Activated CD4-positive, alpha-beta T cell treated with anti-CD3 and anti-CD28 coated beads, Interleukin-10, Interleukin-2, amounts not matched to agents 100 ng/mL and 50 ng/mL, durations not matched to agents 16 hours and 8 hours (primary cell): ENCODE data around the gene CMIP.

Experiments used
- DNase-seq: peaks from one replicate; pipeline ENCODE4 v3.0.0-alpha.2; 2020

CMIP gene

DNA sequence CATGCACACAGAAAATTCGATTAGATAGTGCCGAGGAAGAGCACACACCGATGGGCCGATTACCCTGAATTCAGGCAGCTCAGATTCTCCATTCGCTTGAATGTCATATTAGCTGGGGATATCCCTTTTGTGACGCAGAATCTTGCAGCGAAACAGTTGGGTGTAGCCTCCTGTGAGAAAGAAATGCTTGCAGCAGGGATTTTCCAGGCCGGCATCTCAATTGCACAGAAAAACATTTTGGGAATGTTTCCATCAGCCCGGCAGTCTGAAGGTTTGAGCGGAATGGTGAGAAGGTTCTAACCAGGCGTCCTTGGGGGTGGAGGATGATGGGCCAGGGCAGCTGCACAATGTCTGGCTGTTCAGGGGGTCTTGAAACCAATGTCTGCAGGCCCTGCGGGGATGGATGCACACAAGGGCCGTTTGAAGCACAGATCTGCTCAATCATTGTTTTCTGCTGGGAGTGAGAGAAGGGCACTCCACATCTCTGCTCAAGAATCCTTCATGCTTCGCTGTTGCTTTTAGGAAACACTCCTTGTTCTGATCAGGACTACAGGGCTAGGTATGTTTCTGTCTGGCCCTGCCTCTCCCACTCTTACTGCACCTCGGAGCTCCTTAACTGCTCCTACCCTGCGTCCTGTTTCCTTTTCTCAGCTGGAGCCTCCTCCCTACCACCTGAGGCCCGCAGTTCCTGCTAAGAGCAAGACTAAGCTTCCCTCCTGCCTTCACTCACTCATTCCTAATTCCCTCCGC is 94.6 kb downstream of the CMIP start:
- DNase-seq: no peak

DNA sequence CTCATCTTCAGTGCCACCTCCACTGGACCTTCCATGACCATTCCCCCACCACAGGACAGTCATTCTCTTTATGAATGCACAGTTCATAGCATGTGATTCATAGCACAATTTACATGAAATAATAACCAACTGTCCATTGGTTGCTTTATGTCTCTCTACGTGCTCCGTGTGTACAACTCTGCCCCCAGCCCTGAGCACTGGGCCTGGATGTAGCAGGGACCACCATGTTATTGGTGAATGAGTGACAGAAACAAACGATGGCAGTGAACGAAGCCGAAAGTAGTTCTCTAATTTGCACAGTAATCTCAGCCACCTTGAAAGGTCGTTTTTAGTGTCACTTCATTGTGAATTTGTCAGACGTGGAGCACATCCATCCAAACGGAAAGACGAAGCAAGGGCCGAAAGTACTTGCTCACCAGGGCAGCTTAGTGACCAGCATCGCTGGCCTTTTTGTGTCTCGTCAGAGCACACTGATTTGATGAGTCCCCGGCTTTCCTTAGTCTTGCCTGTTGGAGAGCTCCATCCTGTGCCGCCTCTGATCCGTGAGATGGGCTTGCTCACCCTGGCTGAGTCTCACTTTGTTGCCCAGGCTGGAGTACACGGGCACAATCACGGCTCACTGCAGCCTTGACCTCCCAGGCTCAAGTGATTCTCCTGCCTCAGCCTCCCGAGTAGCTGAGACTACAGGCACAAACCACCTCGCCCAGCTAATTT is 95.3 kb downstream of the CMIP start:
- no peak for DNase-seq

DNA sequence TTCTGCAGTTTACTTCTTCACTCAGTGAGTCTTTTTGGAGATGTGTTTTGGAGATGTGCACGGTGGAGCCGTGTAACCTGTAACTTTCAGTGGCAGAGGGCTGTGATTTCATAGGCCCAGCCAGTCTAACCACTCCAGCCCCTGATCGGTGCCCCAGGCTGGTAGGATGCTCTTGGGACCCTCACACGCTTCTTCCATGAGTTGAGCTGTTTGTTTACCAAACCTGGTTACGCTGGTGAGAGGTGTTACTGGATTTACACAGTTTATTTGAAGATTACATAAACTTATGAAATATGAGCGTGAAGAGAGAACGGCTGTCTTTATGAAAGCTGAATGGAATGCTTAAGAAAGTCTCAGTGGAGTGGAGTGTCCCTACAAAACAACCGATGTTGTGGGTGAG is 96.7 kb downstream of the CMIP start:
- no peak for DNase-seq

DNA sequence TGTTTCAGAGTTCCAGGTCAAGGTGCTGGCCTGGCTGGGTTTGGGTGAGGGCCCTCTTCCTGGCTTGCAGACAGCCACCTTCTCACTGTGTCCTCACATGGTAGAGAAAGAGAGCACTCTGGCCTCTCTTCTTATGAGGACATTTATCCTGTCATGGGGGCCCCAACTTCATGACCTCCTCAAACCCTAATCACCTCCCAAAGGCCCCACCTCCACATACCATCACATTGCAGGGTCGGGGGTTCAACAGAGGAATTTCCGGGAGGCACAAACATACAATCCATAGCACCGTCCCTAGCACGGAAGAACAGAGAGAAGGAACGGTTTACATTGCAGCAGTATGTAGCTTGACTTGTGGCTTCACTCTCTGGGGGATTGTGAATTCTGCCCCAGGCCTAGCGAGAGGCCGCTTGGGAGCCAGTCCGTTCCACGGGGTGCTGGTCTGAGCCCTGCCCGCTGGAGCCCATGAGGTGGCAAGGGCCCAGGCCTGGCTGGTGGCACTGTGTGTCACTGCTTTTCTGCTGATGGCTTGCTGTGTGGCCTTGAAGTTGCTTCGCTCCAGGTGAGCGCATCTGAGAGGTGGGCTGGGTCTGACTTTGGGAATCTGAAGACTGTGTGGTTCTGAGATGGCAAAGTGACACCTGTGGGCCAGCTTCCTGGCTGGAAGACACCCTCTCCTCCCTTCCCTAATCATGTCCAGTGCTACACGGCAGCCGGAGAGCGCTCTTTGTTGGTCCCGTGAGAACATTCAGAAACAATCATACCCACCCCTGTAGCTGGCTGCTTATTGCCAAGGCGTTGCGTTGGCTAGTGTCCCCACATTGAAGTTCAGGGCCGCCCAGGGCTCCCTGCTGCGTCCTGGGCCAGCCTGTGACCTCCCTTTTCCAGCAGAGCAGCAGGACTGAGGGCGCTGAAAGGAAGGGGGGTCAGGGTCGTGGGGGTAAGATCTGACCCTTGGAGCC is 98.3 kb downstream of the CMIP start:
- no peak for DNase-seq

DNA sequence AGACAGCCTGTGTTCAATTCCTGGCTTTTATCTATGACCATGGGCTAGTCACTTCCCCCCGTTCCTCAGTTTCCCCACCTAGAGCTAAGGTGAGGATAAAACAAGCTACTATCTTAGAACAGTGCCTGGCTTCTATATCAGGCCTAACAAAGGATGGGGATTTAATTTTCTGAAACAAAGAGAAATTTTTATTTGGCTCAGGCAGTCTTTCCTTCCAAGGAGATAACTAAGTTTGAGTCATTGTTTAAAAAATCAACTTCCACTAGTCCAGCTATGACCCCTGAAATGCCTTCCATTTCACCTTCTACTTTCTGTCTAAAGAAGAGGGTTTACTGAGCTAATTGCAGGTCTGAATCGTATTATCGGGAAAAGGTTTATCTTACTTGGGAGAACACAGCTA is 99.0 kb downstream of the CMIP start:
- no peak for DNase-seq

DNA sequence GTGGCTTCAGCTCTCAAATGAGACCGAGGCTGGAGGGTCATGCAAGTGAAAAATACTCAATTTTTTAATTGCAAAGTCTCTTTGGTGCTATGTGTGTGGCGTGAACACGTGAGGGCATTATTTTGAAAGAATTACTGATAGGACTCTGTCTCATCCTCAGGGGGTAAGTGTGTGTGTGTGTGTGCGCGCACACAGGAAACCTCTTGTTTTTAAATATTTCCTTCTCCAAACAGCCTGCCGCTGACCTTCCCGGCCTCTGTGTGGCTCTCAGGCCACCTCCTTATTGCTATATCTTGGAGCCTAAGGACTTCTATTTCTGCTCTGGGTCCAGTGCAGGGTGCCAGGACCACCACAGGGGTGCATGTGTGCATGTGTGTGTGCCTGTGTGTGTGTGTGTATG is 99.7 kb downstream of the CMIP start:
- DNase-seq: no peak

DNA sequence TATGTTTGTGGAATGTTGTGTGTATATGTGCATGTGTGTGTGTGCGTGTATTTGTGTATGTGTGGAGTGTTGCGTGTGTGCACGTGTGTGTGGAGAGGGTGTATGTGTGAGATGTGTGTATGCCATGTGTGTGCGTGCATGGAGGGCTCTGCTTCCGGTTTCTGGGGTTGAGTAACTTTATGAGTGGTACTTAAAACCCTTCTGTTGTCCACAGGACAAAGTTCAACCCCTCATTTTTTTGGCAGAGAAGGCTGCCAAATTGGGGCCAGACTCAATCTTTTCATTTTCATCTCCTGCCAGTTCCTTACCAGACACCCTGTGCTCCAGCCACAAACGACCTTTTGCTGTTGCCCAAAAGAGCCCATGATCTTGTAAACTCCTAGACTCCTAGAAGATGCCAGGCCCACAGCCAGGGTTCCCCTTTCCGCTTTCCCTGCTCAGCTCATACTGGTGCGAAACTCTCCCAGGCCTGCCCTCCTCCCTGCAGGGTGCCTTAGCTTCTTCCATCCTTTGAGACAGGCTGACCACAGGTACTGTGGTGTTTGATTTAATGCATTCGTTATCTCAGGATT is 100.2 kb downstream of the CMIP start:
- no peak for DNase-seq

DNA sequence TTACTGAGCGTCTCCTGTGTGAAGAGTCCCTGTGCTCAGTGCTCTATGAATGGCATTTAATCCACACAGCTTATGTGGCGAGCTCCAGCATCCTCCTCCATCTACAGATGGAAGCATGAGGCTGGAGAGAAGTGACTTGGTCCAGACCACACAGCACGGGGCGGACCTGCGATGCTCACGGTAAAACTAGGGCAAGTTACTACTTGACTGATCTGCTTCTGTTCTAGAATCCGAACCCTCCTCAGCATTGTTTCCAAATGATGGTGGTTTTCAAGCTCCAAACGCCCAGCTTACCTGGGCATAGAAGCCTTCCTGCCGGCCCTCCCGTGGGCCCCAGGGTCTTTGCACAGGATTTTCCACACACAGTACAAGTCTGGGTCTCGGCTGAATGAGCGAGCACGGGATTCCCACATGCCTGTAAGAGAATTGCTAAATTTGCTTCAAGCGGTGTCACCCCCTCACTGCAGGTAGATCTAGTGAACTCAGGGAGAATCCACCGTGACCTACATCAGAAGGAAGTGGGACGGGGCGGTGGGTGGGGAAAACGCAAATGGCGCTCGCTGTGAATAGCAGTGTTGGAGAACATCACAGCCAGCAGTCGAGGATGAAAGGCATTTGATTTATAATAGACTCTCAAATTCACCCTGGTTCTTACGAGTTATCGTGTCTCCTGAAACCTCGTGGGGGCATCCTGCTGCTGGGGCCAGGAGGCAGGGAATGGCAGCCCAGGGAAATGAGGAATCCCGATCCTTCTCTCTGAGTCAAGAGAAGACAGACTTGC is 101.1 kb downstream of the CMIP start:
- no peak for DNase-seq

DNA sequence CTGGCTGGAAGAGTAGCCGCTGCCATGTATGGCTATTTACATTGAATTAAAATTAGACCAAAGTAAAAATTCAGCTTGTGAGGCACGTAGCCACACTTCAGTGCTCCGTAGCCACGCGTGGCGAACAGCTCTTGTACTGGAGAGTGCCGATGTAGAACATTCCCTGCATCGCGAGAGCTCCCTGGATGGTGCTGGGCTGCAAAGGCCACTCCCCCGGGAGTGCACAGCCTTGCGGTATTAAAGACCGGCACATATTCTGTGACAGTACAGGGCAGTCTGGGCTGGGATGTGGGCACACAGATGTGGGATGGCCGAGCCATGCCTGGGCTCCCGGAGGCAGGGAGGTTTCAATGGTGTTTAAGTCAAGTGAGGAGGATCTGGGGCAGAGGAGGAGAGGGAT is 102.2 kb downstream of the CMIP start:
- DNase-seq: no peak

DNA sequence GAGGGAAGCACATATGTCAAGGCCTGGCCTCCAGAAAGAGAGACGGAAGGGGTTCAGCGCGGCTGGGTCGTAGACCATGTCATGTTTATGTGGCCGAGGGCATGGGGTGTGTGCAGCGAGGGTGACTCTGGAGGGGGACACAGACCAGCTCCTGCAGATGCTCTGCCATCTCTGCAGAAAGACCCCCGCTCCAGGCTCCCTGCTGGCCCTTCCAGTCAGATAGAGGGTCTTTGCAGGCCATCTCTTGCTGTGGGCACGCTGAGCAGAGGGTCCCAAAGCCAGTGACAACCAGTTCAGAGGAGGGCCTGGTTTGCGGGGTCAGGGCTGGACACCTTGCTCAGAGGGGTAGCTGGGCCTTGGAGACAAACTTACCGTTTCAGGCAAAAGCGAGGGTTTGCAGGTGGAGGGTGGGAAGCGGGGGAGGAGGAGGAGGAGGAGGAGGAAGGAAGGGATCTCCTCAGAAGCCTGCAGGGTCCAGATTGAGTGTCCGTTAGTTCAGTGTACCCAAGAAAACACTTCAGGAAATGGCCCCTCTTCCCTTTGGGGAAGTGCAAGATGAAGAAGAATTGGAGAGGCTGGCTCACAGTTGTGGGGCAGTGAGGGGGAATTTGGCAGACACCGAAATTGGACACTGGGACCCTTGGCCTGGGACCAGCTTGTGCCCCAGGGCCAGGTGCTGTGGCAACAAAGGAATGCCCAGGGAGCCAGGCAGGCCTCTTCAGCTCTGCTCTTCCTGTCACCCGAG is 102.8 kb downstream of the CMIP start:
- DNase-seq: no peak

DNA sequence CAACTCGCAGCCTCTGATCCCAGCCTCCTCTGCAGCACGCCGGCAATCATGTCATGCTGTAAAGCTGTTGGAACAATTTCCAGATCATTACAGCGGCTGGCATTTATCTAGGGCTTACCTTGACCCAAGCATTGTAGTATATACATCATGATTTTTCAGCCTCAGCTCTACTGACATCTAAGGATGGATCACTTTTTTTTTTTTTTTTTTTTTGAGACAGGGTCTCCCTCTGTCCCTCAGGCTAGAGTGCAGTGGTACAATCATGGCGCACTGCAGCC is 103.3 kb downstream of the CMIP start:
- no peak for DNase-seq

DNA sequence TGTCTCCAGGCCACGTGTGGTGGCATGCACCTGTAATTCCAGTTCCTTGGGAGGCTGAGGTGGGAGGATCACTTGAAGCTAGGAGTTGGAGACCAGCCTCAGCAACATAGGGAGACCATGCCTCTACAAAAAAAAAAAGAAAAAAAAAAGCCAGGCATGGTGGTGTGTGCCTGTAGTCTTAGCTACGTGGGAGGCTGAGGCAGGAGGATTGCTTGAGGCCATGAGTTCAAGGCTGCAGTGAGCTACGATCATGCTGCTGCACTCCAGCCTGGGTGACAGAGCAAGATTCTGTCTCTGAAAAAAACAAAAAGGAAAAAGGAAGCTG is 103.9 kb downstream of the CMIP start:
- DNase-seq: no peak

DNA sequence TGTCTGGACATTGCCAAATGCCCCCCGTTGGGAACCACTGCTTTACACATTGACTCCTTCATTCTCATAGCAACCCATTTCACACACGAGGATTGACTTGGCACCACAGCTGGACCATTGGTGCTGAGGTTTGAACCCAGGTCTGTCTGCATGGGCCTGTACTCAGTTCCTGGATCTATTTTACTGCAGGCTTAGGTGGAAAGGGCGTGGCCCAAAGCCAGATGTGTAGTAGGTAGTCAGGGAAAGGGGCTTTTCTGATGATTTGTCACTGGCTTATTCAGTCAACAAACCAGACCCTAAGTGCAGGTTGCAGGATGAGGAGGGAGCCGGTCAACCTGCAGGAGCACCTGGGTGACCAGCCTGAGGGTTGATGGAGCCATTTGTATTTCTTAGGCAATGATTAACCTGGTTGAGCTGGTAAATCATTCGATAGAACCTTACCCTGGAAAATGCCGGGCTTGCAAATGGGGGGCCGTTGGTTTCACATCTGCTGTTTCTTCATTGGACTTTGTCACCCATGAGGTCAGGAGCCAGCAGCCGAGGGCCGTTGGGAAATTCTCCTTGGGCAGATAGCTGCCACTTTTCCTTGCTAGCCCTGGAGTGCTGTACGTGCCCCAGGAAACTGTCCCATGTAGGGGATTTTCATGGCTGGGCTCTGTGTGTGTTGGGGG is 104.4 kb downstream of the CMIP start:
- no peak for DNase-seq

DNA sequence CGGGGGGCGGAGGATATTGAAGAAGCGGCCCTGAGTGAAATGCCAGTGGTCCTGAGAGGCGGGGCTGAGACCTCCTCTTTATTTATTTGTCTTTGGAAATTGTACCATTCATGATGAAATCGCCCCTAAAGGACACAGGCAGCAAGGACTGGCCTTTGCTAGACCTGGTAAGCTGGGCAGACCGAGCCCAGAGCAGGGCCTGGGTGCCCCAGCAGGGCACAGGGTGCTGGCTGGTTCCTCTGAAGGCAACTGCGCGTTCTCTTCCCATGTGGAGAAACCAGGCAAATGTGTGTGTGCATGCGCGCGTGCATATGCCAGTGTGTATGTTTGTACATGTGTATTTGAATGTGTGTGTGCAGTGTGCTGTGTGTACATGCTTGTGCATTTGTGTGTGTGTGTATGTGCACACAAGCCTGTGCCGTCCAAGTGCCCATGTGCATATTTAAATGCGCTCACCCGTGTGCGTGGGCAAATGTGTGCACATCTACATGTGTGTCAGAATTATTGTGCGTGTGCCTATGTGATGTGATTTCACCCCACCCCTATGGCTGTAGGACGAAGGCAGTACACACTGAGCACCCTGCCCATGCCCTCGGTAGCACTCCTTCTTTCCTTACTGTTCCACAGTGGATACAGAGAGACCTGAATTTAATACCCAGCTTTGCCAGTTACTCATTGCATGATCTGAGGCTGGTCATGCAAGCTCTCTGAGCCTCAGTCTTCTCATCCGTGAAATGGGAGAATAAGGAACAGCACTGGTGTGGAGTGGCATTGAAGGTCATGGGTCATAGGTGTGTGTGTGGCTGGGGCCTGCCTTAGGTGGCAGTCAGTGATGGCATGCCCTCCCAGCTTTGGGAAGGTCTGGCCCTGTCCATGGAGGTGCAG is 105.2 kb downstream of the CMIP start:
- DNase-seq: no peak

DNA sequence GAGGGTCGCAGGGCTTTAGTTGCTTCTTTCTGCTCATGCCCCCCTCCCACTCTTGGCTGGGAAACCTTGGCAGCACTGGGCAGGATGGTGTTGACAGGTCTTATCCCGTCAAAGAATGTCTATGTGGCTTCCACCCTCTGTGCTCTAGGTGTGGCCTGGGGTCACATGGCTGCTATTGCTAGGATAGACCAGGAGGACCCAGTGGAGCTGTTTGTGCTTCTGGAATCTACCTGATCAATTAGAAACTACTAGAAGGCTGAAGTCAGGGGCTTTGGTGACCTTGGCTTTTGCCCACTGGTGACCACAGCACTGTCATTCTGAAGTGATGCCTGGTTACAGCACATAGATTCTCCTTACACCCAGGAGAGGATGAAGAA is 105.8 kb downstream of the CMIP start:
- no peak for DNase-seq

DNA sequence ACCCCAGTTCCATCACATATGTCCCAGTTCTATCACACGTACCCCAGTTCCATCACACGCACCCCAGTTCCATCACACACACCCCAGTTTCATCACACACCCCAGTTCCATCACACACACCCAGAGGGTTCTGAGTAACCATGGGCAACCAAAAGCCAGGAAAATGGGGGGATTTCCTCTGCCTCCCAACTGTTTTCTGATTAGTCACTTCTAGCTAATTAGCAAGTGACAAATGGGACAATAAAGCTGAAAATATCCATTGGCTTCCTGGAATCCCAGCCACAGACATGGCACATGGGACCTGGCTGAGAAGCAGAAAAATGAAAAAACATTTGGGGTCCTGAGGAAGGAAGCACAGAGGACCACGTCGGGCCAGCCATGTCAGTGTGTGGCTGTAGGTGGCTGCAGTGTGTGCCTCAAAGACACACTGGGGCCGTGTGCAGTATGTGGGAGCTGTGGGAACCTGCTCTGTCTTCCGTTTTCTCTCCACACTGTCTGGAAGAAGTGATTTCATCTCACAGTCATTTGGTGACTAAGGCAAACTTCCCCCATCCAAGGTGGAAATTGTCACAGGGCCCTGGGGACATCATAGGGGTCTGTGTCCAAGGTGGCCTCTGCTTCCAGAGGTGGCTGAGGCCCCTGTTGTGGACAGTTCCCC is 106.7 kb downstream of the CMIP start:
- DNase-seq: peak; percentile 29

DNA sequence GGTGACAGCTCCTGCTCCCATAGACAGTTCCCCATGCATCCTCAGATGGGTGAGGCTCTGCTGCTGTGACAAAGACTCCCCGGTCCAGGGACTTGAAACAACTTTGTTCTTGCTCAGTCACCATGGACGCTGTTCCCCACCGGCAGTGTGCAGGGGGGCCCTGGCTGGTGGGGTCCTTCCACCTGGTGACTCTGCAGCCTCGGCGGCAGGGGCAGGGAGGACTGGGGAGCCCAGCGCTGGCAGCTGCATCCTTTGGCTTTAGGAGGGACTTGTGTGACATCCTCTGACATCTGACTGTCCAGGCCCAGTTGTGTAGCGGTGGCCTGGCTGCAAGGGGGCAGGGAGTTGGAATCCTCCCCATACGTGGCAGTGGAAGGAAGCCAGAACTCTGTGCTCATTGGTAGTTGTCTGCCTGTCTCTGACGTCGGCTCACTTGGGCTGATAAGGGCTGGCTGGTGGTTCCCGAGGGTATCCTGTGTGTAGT is 107.3 kb downstream of the CMIP start:
- no peak for DNase-seq

DNA sequence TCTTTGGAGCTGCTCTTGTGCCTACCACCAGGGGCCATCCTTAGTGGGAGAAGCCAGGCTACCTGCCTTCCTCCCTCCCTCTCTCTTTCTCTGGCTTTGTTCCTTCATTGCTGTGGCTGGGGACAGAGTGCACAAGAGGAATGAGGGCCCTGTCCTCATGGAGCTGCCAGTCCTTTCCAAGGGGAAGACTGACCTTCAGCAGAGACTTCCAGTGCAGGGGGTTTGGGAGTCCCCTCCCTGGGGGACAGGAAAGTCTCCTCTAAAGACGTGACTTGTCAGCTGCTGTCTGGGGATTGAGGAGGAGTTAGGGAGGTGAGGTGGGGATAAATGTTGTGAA is 108.1 kb downstream of the CMIP start:
- no peak for DNase-seq

DNA sequence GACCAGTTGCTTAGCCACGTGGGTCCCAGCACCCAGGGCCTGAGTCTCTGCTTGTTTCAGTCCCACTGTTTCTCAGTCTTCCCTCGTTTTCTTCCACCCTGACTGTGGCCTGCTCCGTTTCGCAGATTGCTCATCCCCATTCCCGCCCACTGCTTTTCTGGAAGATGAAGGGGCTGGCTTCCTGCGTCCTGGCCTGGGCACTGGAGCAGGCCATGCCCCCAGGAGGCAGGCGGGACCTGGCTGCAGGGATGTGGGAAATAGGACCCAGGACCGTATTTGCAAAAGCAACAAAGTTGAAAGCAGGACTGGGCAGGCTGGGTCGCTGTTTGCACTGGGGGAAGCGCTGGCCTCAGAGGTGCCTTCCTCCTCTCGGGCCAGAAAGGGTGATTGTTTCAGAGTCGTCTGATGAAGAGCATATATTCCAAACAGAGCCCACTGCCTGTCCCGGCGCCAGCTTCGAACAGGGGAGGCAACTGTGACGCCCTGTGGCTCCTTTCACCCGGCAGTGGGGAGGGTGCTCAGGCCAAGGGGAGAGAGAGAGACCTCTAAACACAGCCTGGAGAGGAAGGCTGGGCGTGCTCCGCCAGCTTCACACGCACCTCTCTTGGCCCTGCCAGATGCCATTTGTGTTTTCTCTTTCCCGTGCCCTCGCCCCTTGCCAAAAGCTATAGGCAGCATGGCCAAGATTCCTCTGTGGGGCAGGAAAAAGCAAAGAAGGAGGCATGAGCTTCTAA is 108.6 kb downstream of the CMIP start:
- DNase-seq: no peak
